Activated CD4-positive, alpha-beta T cell treated with anti-CD3 and anti-CD28 coated beads for 36 hours (primary cell): ENCODE data around the gene PAK5. TPM values are rescaled to one million over a fixed set of nuclear protein-coding genes. Genes with fewer than 3 reads are reported as not detected.

Experiments used
- ATAC-seq: fragments of 200-7000 bp; cut with Tn5 transposase; one replicate; pipeline ENCODE4 v1.10.0; 2021; ENCODE audit warnings: mild to moderate bottlenecking, moderate library complexity
- CTCF ChIA-PET: fragments of 350-600 bp; sonication (Branson Sonifier 250); formaldehyde crosslinking; loops from one replicate; lab custom pipeline; 2021; ENCODE audit warnings: antibody characterized with exemption; lab: Charles Lee
- POLR2A ChIA-PET: fragments of 350-600 bp; sonication (Branson Sonifier 250); formaldehyde crosslinking; loops from one replicate; lab custom pipeline; 2021; ENCODE audit warnings: antibody characterized with exemption, inconsistent platforms; lab: Charles Lee
- DNase-seq: peaks from one replicate; pipeline ENCODE4 v3.0.0-alpha.2; 2020
- H3K27ac Mint-ChIP-seq: one replicate; pipeline ENCODE4 v1.8.0; 2021; ENCODE audit warnings: mixed read lengths
- H3K27me3 Mint-ChIP-seq: one replicate; pipeline ENCODE4 v1.8.0; 2021; ENCODE audit warnings: mixed read lengths
- H3K36me3 Mint-ChIP-seq: one replicate; pipeline ENCODE4 v1.8.0; 2021; ENCODE audit warnings: low read depth, mixed read lengths
- H3K4me1 Mint-ChIP-seq: one replicate; pipeline ENCODE4 v1.8.0; 2021; ENCODE audit warnings: mixed read lengths
- H3K4me3 Mint-ChIP-seq: one replicate; pipeline ENCODE4 v1.8.0; 2021; ENCODE audit warnings: mild to moderate bottlenecking, moderate library complexity, mixed read lengths
- H3K9me3 Mint-ChIP-seq: one replicate; pipeline ENCODE4 v1.8.0; 2021; ENCODE audit warnings: low read depth, mixed read lengths
- intact Hi-C, 2 experiments: fragments of 100-400 bp; cut with DNase I in 1 of 2; cut with micrococcal nuclease in 1 of 2; formaldehyde crosslinking; loops; one replicate each; pipeline versions ENCODE4 v1.14.2 to v1.15.1; 2022 to 2024; cut with DNase I, micrococcal nuclease
- total RNA-seq, 2 experiments: library from RNA; stranded (reverse); gene quantifications; one replicate each; pipeline ENCODE4 v1.2.3, GENCODE V29; 2021

Gene PAK5
- total RNA-seq, 2 experiments from 2014 or later: not detected

DNA sequence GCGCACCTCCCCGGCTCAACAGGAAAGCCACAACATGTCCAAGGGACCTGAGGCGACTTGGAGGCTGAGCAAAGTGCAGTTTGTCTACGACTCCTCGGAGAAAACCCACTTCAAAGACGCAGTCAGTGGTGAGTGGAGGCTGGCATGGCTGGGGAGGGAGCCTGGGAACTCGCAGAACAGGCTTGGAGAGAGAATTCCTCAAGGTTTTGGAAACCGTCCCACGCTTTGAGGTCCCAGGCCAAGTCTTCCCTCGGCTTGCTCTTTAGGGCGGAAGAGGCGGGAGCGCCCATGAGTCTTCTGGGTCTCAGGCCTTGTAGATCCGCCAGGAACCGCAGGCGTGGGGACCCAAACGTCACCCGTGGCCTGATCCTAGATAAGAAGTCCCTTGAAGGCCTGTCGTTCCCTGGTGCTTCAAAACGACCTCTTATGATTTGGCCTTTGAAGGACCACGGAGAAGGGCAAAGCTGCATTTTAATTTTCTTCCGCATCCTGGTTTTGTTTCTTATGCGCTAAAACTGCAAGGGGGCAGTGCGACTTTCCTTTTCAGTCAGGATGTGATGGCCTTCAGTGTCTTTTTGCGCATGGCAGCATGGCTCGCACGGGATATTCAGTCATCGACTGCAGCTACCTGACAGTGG, 322.5 kb downstream of the PAK5 start:
- no peak overlapping the region for H3K4me3 Mint-ChIP-seq
- CTCF ChIA-PET: no interaction called here
- intact Hi-C loops: no loop called here
- ATAC-seq (no peak), DNase-seq (no peak)
- H3K4me1 Mint-ChIP-seq: no peaks in the 10 kb centered on the region
- no peaks in the 10 kb centered on the region for H3K36me3 Mint-ChIP-seq
- POLR2A ChIA-PET: no interaction called here
- peaks cover 59% of the 10 kb centered on the region for H3K27me3 Mint-ChIP-seq
- H3K9me3 Mint-ChIP-seq: no peaks in the 10 kb centered on the region
- H3K27ac Mint-ChIP-seq: no peak overlapping the region

DNA sequence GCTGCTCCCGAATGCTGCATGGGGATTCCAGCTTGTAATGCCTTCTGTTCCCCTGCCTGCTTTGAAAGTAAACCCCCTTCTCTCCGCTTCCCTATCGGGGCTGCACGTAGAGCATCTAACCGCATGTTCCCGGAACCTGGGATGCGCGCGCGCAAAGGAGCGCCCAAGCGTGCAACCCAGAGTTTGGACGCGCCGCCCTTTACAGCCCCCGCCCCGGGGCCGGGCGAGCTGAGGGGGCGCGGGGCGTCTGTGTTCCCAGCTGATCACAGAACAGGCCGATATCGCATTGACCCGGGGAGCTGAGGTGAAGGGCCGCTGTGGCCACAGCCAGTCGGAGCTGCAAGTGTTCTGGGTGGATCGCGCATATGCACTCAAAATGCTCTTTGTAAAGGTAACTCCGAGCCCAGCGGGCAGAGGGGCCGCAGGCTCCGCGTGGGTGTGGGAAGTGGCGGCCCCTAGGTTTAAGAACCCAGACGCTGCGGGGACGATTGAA, 323.1 kb downstream of the PAK5 start:
- Mint-ChIP-seq H3K36me3 (no peaks in the 10 kb centered on the region), H3K27me3 (peaks cover 59% of the 10 kb centered on the region), H3K4me3 (no peak overlapping the region), H3K9me3 (no peaks in the 10 kb centered on the region), H3K4me1 (no peaks in the 10 kb centered on the region), H3K27ac (no peak overlapping the region)
- ATAC-seq (no peak), DNase-seq (no peak)
- ChIA-PET POLR2A (no interaction called here), CTCF (interaction anchor here (0.9 kb wide), 1 partner anchor 94 kb away, joined by 3 read pairs; no protein-coding TSS in a partner anchor)
- intact Hi-C loops: no loop called here

DNA sequence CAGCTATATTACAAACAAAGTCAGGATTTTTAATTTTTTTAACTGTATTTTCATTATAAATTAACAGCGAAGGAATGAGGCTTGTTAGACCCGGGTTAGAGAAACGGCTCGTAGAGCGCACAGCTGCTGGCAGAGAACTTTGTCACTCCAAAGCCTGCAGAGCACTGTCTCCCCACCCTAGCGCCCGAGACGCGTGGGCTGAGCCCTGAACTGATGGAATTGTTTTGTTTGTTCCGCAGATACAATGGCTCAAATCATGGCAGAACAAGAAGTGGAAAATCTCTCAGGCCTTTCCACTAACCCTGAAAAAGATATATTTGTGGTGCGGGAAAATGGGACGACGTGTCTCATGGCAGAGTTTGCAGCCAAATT, 323.7 kb downstream of the PAK5 start:
- Mint-ChIP-seq H3K4me3 (no peak overlapping the region), H3K27ac (no peak overlapping the region), H3K9me3 (no peaks in the 10 kb centered on the region), H3K27me3 (peaks cover 59% of the 10 kb centered on the region), H3K4me1 (no peaks in the 10 kb centered on the region), H3K36me3 (no peaks in the 10 kb centered on the region)
- POLR2A ChIA-PET: no interaction called here
- DNase-seq (no peak), ATAC-seq (no peak)
- CTCF ChIA-PET: interaction anchor here (0.9 kb wide), 1 partner anchor 95 kb away, joined by 3 read pairs; no protein-coding TSS in a partner anchor
- intact Hi-C loops: no loop called here

DNA sequence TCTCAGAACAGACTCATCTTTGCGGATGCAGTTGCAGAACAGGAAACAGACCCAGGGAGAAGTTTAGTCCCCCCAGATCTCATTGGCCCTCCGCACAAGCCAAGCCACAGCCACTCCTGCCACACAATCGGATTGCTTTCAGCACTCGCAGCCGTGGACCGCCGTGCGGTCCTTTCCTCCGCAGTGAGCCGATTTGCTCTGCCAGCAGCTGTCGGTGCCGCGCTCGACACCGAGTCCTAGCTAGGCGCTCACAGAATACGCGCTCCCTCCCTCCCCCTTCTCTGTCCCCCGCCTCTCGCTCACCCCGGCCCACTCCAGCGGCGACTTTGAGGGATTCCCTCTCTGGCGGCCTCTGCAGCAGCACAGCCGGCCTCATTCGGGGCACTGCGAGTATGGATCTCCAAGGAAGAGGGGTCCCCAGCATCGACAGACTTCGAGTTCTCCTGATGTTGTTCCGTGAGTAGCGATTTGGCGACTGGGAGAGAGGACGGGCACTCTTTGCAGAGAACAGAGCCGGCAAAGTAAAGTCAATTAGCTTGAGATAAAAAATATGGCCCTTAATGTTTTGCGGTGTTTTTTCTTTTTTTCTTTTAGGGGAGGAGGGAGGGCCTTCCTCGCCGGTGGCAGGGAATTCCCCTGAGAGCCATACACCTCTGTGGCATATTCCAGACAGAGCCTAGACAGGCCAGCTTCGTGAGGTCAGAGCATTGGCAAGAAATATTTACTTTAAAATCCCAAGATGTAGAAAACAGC, 324.2 kb downstream of the PAK5 start, which contains the start of gene LAMP5:
Gene LAMP5 (plus strand): TSS at position 130 of the 753 bp plus-strand sequence. CDS start 263 bp downstream, at position 393.
- no peak for DNase-seq
- Mint-ChIP-seq H3K9me3 (no peaks in the 10 kb centered on the region), H3K36me3 (no peaks in the 10 kb centered on the region), H3K4me3 (no peak within 1 kb of the TSS), H3K27me3 (peaks cover 60% of the 10 kb centered on the region), H3K4me1 (no peaks in the 10 kb centered on the region), H3K27ac (no peak within 1 kb of the TSS)
- ATAC-seq: no peak
- ChIA-PET CTCF (interaction anchor here (1.4 kb wide), 1 partner anchor 106 kb away, joined by 4 read pairs; no protein-coding TSS in a partner anchor), POLR2A (no interaction called here)
- intact Hi-C loops: no loop called here

DNA sequence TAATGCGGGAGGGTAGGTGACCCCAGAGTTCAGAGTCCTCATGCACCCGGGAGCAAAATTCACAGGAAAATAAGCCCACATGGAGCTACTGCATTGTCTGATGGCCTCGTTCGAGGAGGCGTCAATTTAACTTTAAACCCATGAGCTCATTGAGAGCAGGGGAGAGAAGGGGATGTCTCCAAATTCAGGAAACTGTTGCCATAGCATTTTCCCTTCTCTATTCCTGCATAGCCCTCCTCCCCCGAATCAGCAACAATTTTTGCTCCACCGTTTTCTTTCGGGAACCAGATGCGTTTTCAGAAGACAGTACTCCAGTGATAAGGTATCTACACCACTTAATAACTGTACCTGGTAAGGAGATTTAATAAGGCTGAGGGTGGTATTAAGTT, 324.8 kb downstream of the PAK5 start:
- CTCF ChIA-PET: interaction anchor here (1.4 kb wide), 1 partner anchor 105 kb away, joined by 4 read pairs; no protein-coding TSS in a partner anchor
- H3K9me3 Mint-ChIP-seq: no peaks in the 10 kb centered on the region
- DNase-seq (no peak), ATAC-seq (no peak)
- POLR2A ChIA-PET: no interaction called here
- no peak overlapping the region for H3K4me3 Mint-ChIP-seq
- no peaks in the 10 kb centered on the region for H3K36me3 Mint-ChIP-seq
- no peaks in the 10 kb centered on the region for H3K4me1 Mint-ChIP-seq
- intact Hi-C loops: no loop called here
- peaks cover 64% of the 10 kb centered on the region for H3K27me3 Mint-ChIP-seq
- no peak overlapping the region for H3K27ac Mint-ChIP-seq

DNA sequence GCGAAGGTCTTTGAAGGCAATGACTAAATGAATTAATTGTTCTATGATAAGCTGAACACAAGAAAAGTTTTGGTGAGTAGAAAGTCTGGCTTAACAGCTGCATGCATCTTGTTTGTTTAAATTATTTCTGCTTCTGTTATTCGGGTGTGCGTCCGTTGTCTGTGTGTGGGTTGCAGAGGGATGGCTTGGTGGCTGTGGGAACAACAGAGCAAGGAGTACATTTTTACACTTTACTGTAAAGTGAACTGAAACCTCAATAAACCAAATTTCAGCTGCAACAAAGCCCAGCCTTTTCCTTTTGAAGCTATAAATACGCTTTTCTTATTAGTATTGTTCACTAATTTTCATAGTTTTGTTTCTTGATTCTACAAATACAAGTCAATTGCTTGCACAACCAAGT, 328.0 kb downstream of the PAK5 start:
- Mint-ChIP-seq H3K36me3 (no peaks in the 10 kb centered on the region), H3K27ac (no peak overlapping the region), H3K4me3 (no peak overlapping the region), H3K4me1 (no peaks in the 10 kb centered on the region), H3K27me3 (peaks cover 59% of the 10 kb centered on the region), H3K9me3 (no peaks in the 10 kb centered on the region)
- DNase-seq (no peak), ATAC-seq (no peak)
- intact Hi-C loops: no loop called here
- CTCF ChIA-PET: no interaction called here
- POLR2A ChIA-PET: no interaction called here

DNA sequence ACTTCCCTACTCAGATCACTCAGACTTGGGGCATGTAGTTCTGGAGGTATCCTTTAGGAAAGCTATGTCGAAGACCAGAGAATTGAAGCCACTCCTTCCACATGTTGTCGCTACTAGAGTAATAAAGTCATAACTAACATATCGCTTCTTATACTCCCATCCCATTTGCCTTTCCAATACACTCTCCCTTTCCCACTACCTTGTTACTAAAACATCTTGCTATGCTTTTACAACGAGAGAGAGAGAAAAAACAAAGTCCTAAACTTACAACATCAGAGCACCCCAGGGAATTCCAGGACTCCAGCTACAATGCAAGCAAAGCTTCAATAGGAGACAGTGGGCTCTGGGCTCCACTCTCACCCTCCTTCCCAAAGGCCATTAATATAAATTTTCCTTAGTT, 329.6 kb downstream of the PAK5 start:
- Mint-ChIP-seq H3K27me3 (peaks cover 50% of the 10 kb centered on the region), H3K9me3 (no peaks in the 10 kb centered on the region), H3K4me1 (no peaks in the 10 kb centered on the region), H3K27ac (no peak overlapping the region), H3K36me3 (no peaks in the 10 kb centered on the region), H3K4me3 (no peak overlapping the region)
- POLR2A ChIA-PET: no interaction called here
- no peak for DNase-seq
- intact Hi-C loops: no loop called here
- ATAC-seq: no peak
- CTCF ChIA-PET: interaction anchor here (1.1 kb wide), 1 partner anchor 79 kb away, joined by 4 read pairs; no protein-coding TSS in a partner anchor

DNA sequence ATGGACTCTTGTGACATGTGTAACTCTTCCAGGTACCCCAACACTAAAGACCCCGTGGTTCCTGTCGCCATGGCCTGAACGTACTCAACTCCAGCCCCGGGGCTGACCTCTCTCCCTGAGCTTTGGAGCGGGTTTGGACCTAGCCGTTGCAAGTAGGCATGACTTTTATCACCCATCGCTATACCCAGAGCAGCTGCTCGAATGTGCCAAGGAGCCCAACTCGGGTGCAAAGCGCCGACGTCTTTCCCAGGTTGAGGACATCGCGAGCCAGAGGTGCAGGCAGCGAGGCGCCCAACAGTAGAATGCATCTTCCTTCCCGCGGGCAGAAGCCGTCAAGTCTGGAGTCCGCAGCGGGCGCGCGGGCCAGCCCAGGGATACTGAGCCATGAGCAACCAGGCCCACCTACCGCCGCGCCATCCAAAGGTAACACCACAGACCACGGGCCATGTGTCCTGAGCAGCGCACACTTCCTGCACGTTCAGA, 330.1 kb downstream of the PAK5 start:
- no peaks in the 10 kb centered on the region for H3K9me3 Mint-ChIP-seq
- ATAC-seq: no peak
- H3K27me3 Mint-ChIP-seq: peaks cover 46% of the 10 kb centered on the region
- CTCF ChIA-PET: interaction anchor here (1.1 kb wide), 1 partner anchor 80 kb away, joined by 4 read pairs; no protein-coding TSS in a partner anchor
- no peak overlapping the region for H3K27ac Mint-ChIP-seq
- H3K4me1 Mint-ChIP-seq: no peaks in the 10 kb centered on the region
- no peak overlapping the region for H3K4me3 Mint-ChIP-seq
- intact Hi-C loops: no loop called here
- no peak for DNase-seq
- no peaks in the 10 kb centered on the region for H3K36me3 Mint-ChIP-seq
- POLR2A ChIA-PET: no interaction called here

DNA sequence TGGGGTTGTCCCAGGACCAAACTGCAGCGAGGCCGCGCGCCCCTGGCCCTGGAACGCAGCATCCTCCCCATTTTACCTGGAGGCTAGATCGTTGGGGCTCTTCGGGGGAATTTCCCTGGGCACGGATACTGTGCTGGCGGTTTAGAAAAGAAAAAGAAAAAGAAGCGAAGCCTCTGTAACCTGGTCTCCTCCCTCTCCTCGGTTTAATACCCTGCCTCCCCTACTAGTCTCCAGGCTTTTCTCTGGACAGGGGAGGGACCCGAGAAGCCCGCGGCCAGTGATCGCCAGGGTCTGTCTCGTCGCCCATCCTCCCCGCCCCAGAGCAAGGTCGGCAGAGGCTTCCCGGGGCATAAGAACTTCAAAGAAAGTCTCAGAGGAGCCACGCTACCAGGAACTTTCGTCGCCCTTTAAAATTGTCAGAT, 330.6 kb downstream of the PAK5 start:
- CTCF ChIA-PET: no interaction called here
- no peak for ATAC-seq
- intact Hi-C loops: no loop called here
- no peaks in the 10 kb centered on the region for H3K4me1 Mint-ChIP-seq
- H3K36me3 Mint-ChIP-seq: no peaks in the 10 kb centered on the region
- H3K4me3 Mint-ChIP-seq: no peak overlapping the region
- H3K9me3 Mint-ChIP-seq: no peaks in the 10 kb centered on the region
- POLR2A ChIA-PET: no interaction called here
- DNase-seq: no peak
- H3K27me3 Mint-ChIP-seq: peaks cover 45% of the 10 kb centered on the region
- H3K27ac Mint-ChIP-seq: no peak overlapping the region

DNA sequence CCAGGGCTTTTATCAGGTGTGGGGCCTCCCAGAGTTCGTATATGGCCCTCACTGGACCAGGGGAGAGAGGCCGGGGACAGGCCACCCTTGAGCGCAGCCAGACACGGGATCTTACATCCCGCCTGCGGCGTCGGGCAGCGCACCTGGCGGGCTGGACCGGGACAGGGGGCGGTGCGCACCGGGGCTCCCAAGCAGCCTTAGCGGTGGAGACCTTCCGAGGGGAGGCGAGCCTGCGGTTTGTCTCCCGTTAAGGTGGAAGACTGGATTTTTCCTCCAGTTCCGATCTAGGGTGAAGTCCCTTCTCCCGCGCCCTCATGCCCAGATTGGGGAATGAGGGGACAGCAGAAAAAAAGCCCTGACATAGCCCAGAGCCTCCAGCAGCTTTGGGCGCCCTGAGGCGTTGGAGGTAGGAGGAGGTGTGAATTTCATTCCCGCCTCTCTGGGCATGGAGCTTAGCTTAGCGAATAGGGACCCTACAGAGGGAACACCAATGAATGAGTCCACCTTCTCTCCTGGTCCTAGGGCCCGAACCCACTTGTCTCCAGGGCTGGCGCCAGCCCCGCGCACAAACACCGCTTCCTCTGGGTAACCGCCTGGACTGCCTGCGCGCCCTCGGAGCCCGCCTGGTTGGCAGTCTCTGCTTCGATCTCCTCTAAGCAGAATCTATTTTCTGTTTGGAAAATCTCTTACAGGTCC, 331.2 kb downstream of the PAK5 start:
- ChIA-PET POLR2A (no interaction called here), CTCF (no interaction called here)
- no peak overlapping the region for H3K4me3 Mint-ChIP-seq
- ATAC-seq: no peak
- H3K9me3 Mint-ChIP-seq: no peaks in the 10 kb centered on the region
- no peak for DNase-seq
- H3K36me3 Mint-ChIP-seq: no peaks in the 10 kb centered on the region
- intact Hi-C loops: no loop called here
- H3K27ac Mint-ChIP-seq: no peak overlapping the region
- H3K27me3 Mint-ChIP-seq: peaks cover 45% of the 10 kb centered on the region
- H3K4me1 Mint-ChIP-seq: no peaks in the 10 kb centered on the region

DNA sequence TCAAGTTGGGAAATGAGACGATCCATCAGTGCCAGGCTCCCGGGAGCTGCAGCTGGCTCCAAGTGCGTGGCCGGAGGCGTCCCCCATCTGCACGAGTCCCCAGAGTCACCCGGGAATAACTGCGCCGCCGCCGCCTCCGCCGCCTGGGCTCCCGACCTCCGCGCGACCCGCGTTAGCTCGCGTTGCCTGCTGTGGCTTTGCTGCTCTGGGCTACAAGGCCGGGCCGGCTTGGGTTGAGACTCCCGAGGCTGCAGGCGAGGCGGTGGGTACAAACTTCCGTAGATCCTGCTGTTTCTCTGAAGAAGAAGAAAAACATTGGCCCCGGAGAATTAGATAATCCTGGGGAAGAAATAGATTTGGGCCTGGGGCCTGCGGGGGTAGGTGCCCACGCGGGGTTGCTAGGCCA, 331.9 kb downstream of the PAK5 start:
- DNase-seq (no peak), ATAC-seq (no peak)
- Mint-ChIP-seq H3K4me3 (no peak overlapping the region), H3K4me1 (no peaks in the 10 kb centered on the region), H3K9me3 (no peaks in the 10 kb centered on the region), H3K27ac (no peak overlapping the region), H3K27me3 (peaks cover 40% of the 10 kb centered on the region), H3K36me3 (no peaks in the 10 kb centered on the region)
- CTCF ChIA-PET: interaction anchor here (0.6 kb wide), 1 partner anchor 847 kb away, joined by 3 read pairs; no protein-coding TSS in a partner anchor
- POLR2A ChIA-PET: interaction anchor here (1.1 kb wide), 1 partner anchor 66 kb away, joined by 3 read pairs; no protein-coding TSS in a partner anchor
- intact Hi-C loops: no loop called here
